OCI-LY3 (cell line): ENCODE data around the gene CUBN.

Experiments used
- EZH2phosphoT487 ChIP-seq: fragments of 200-600 bp; shearing (Covaris generic); IDR thresholded peaks from 2 replicates; pipeline ENCODE4 v1.6.1; 2018; ENCODE audit warnings: antibody characterized with exemption, mixed run types, low read depth
- TF ChIP-seq, protein P1 (sequence below): fragments of 200-600, 300-600 bp; sonication (generic); IDR thresholded peaks from 2 replicates; pipeline ENCODE4 v1.5.1; 2014; ENCODE audit warnings: antibody characterized with exemption, low read length, low read depth

DNA sequence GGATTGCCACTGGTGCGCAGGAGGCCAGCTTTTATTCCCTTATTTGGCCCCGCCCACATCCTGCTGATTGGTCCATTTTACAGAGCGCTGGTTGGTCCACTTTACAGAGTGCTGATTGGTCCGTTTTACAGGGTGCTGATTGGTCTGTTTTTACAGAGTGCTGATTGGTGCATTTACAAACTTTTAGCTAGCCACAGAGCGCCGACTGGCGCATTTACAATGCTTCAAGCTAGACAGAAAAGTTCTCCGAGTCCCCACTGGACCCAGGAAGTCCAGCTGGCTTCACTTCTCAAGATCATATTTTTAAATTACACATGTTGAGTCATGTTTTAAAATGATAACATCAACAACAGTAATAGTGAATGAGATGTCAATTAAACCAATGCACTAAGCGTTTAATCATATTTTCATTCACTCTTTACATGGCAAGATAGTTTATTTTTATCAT is 128.3 kb downstream of the CUBN start:
- TF ChIP-seq, protein P1, sequence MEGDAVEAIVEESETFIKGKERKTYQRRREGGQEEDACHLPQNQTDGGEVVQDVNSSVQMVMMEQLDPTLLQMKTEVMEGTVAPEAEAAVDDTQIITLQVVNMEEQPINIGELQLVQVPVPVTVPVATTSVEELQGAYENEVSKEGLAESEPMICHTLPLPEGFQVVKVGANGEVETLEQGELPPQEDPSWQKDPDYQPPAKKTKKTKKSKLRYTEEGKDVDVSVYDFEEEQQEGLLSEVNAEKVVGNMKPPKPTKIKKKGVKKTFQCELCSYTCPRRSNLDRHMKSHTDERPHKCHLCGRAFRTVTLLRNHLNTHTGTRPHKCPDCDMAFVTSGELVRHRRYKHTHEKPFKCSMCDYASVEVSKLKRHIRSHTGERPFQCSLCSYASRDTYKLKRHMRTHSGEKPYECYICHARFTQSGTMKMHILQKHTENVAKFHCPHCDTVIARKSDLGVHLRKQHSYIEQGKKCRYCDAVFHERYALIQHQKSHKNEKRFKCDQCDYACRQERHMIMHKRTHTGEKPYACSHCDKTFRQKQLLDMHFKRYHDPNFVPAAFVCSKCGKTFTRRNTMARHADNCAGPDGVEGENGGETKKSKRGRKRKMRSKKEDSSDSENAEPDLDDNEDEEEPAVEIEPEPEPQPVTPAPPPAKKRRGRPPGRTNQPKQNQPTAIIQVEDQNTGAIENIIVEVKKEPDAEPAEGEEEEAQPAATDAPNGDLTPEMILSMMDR, result no peak
- no peak for TF ChIP-seq EZH2phosphoT487
